Psoas muscle (tissue), 8 donors: ENCODE results near the gene SHROOM1. TPM values are rescaled to one million over a fixed set of nuclear protein-coding genes. Genes with fewer than 3 reads are reported as not detected.

Experiments used
- ATAC-seq, 4 donors: fragments of 200-7000 bp; cut with Tn5 transposase; one replicate each; pipeline ENCODE4 v1.9.1; 2020; ENCODE audit warnings: moderate library complexity in 3 of 4, mild to moderate bottlenecking in 2 of 4
- DNase-seq, 2 donors: peaks; one replicate each; pipeline ENCODE4 v3.0.0-alpha.2; 2020
- H3K27ac ChIP-seq: fragments of 200-600 bp; one replicate; pipeline ENCODE4 v1.8.0; 2022
- H3K27me3 ChIP-seq, 3 donors: fragments of 200-600 bp in 1 of 3; one replicate each; pipeline versions ENCODE4 v1.6.1 to v1.8.0; 2013 to 2022; ENCODE audit warnings: low read length in 2 of 3, mild to moderate bottlenecking in 2 of 3, moderate library complexity in 1 of 3; ENCODE audit not compliant: insufficient read depth in 3 of 3
- H3K36me3 ChIP-seq, 2 donors: fragments of 200-600 bp in 1 of 2; one replicate each; pipeline versions ENCODE4 v1.6.1 to v1.8.0; 2013 to 2022; ENCODE audit warnings: low read depth in 1 of 2, mild to moderate bottlenecking in 1 of 2, moderate library complexity in 1 of 2; ENCODE audit not compliant: insufficient read depth in 1 of 2
- H3K4me1 ChIP-seq: fragments of 200-600 bp; one replicate; pipeline ENCODE4 v1.8.0; 2022
- H3K4me3 ChIP-seq: fragments of 200-600 bp; one replicate; pipeline ENCODE4 v1.8.0; 2022; ENCODE audit warnings: mild to moderate bottlenecking
- H3K9me3 ChIP-seq: fragments of 200-600 bp; one replicate; pipeline ENCODE4 v1.8.0; 2022
- WGBS, 3 donors: extraction: QIAGEN DNeasy Blood & Tissue Kit; methylation state at CpG; one replicate each; pipeline versions ENCODE4 v1.1.6 to v1.1.7; 2013; 5-methylcytosine and 5-hydroxymethylcytosine counted together
- intact Hi-C, 2 donors: fragments of 100-400 bp; cut with DNase I; formaldehyde crosslinking; loops; one replicate each; pipeline versions ENCODE4 v1.11.0 to v1.14.2; 2022
- long read RNA-seq, 2 donors: library from polyadenylated mRNA; unstranded; transcript quantifications; one replicate each; pipeline ENCODE4 v2.0.0, GENCODE V29; 2021
- polyA plus RNA-seq, 3 donors: library from polyadenylated mRNA; stranded (reverse); fragments of 200-250 nt; gene quantifications; one replicate each; pipeline ENCODE4 v1.2.3, GENCODE V29; 2013
- total RNA-seq, 4 donors: library from RNA; stranded (reverse); fragmentation: NEBNext Ultra II Directional in 2 of 4; extraction: Animal tissue kit (Norgen Biotek cat#: 25700) in 2 of 4; gene quantifications; one replicate each; pipeline versions ENCODE4 v1.2.1 to v1.2.4, GENCODE V29; 2021 to 2023
- TF ChIP-seq, protein P1 (sequence below): fragments of 200-600 bp; IDR thresholded peaks from one replicate; pipeline ENCODE4 v1.8.0; 2022; ENCODE audit warnings: antibody characterized with exemption
- donor health status: healthy with polysubstance abuse.
- donor health status: DM: no; HTN: no; CAD: no; lungs with moderate emphysema.
- donor health status: Bipolar disorder and iron deficiency.
- donor health status: healthy.
- donor health status: DM: yes; HTN: yes; CAD: no.
- donor health status: DM: no; HTN: no; CAD: no.
- donor health status: DM: no; HTN: no; CAD: no.
- donor health status: DM: yes; HTN: yes; CAD: no.

Gene SHROOM1, protein sequence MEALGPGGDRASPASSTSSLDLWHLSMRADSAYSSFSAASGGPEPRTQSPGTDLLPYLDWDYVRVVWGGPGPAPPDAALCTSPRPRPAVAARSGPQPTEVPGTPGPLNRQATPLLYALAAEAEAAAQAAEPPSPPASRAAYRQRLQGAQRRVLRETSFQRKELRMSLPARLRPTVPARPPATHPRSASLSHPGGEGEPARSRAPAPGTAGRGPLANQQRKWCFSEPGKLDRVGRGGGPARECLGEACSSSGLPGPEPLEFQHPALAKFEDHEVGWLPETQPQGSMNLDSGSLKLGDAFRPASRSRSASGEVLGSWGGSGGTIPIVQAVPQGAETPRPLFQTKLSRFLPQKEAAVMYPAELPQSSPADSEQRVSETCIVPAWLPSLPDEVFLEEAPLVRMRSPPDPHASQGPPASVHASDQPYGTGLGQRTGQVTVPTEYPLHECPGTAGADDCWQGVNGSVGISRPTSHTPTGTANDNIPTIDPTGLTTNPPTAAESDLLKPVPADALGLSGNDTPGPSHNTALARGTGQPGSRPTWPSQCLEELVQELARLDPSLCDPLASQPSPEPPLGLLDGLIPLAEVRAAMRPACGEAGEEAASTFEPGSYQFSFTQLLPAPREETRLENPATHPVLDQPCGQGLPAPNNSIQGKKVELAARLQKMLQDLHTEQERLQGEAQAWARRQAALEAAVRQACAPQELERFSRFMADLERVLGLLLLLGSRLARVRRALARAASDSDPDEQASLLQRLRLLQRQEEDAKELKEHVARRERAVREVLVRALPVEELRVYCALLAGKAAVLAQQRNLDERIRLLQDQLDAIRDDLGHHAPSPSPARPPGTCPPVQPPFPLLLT
- total RNA-seq (1 to 10 TPM; 1.5 to 2.3 (median 1.9) TPM), polyA plus RNA-seq (1 to 10 TPM in 2 of 3 donors, under 1 TPM in 1; 0.66 to 1.5 (median 1.1) TPM)
- long read RNA-seq, donor 1, partial matches to known transcripts, result 1 of 2 reads
- long read RNA-seq, donor 1, other reads (novel, unspliced or antisense), result 0 of 2 reads
- long read RNA-seq, donor 2, partial matches to known transcripts, result 0 of 1 reads
- long read RNA-seq, donor 2, other reads (novel, unspliced or antisense), result 1 of 1 reads

DNA sequence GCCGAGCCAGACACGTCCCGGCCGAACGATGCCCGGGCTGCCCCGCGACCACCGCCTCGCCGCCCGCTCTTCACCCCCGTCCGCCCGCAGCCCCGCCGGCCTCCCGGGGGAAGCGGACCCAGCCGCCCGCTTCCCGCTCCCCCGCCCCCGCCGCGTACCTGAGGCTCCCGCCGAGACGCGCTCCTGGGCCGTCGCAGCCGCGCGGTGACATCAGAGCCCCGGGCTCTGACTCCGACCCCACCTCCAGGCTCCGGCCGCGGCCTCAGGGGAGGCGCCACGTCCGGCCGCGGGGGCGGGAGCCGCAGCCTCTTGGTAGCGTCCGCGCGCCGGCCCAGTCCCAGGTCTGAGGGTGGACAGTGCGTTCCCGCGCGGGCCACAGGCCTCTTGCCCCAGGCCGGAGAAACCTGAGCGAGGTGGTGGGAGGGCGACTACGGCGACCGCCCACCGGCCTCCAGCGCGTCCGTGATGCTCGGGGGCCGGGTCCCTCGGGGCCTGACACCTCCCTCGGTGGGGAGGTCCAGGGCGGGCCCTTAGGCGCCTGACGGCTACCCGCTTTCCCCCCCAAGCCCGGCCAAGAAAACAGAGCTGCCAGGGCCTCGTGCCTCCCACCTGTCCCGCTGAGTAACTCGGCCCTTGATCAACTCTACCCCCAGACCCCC, at the start of gene SHROOM1:
SHROOM1 (minus strand) TSS at position 212 of the 659 bp plus-strand sequence. CDS start 4,507 bp downstream, outside the sequence.
- Histone ChIP-seq H3K27ac (peak within 1 kb of the TSS; percentile 76), H3K4me3 (peak within 1 kb of the TSS; percentile 82), H3K36me3 (no peaks in the 10 kb centered on the region), H3K9me3 (no peaks in the 10 kb centered on the region), H3K27me3 (peaks cover 0 to 29% (median 4%) of the 10 kb centered on the region in 3 donors), H3K4me1 (peaks cover 5% of the 10 kb centered on the region)
- TF ChIP-seq, protein P1, sequence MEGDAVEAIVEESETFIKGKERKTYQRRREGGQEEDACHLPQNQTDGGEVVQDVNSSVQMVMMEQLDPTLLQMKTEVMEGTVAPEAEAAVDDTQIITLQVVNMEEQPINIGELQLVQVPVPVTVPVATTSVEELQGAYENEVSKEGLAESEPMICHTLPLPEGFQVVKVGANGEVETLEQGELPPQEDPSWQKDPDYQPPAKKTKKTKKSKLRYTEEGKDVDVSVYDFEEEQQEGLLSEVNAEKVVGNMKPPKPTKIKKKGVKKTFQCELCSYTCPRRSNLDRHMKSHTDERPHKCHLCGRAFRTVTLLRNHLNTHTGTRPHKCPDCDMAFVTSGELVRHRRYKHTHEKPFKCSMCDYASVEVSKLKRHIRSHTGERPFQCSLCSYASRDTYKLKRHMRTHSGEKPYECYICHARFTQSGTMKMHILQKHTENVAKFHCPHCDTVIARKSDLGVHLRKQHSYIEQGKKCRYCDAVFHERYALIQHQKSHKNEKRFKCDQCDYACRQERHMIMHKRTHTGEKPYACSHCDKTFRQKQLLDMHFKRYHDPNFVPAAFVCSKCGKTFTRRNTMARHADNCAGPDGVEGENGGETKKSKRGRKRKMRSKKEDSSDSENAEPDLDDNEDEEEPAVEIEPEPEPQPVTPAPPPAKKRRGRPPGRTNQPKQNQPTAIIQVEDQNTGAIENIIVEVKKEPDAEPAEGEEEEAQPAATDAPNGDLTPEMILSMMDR, result no peak
- intact Hi-C loops, result loop anchor here (5.0 kb wide), 2 partner anchors 37 to 52 kb away; partner anchors contain the start of genes GDF9 (in 1 of the 2) and UQCRQ (in 1 of the 2)
- peak; percentile 49 to 71 (median 58) for ATAC-seq
- 4 to 12% (median 6%) methylated on average over 40 to 78 of the region's 78 CpGs for WGBS, 3 donors
- DNase-seq, result peak; percentile 71 to 77

DNA sequence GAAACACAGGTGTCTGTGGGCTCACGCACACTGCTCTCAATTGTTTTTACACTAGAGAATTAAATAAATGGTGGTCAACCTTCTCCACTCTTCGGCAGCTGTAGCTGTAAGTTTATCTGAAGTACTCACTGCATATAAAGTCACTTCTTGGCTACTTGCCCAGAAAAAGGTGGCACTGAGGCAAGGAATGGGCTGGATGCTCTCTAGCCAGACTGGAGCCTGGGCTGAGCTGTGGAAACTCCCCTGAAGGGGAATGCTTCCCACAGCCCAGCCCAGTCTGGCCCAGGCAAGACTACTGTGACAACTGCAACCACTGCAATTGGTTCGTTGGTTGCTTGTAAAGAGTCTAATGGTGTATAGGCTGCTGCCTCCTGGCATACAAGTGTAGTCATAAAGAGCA, 47.5 kb upstream of the SHROOM1 start:
- Histone ChIP-seq H3K27ac (peak overlapping the region; percentile 61), H3K9me3 (no peaks in the 10 kb centered on the region), H3K4me1 (peaks cover 23% of the 10 kb centered on the region), H3K27me3 (no peaks in the 10 kb centered on the region), H3K4me3 (no peak overlapping the region), H3K36me3 (peaks cover 6 to 83% of the 10 kb centered on the region in 2 donors)
- peak; percentile 88 to 97 (median 94) for ATAC-seq
- WGBS, 3 donors, result 27 to 40% (median 33%) methylated on average over 3 of the region's 3 CpGs
- intact Hi-C loops, result no loop called here
- peak in 1 of 2 donors; percentile 69 for DNase-seq
- TF ChIP-seq, protein P1, result no peak

DNA sequence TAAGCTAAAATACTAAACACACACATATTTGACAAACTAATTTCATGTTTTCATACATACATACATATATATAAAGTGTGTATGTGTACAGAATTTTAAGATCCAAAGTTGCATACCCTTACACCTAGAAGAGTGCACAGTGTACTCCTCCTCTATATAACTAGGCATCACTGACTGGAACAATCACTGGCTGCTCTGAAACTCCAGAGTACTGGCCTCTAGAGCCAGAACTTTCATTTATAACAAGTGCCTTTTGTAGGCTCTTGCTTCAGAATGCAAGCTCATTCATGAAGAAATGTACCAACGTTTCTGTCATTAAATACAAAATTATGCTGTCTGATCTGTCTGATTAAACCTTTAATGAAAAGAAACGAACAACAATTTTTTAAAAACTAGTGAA, 47.0 kb upstream of the SHROOM1 start:
- intact Hi-C loops, result no loop called here
- WGBS, 3 donors, result 72 to 84% (median 73%) methylated on average over 2 of the region's 2 CpGs
- Histone ChIP-seq H3K27ac (peak overlapping the region; percentile 61), H3K27me3 (no peaks in the 10 kb centered on the region), H3K4me3 (no peak overlapping the region), H3K36me3 (peaks cover 6 to 82% of the 10 kb centered on the region in 2 donors), H3K9me3 (no peaks in the 10 kb centered on the region), H3K4me1 (peaks cover 28% of the 10 kb centered on the region)
- no peak for DNase-seq
- ATAC-seq, result no peak
- TF ChIP-seq, protein P1, result no peak

DNA sequence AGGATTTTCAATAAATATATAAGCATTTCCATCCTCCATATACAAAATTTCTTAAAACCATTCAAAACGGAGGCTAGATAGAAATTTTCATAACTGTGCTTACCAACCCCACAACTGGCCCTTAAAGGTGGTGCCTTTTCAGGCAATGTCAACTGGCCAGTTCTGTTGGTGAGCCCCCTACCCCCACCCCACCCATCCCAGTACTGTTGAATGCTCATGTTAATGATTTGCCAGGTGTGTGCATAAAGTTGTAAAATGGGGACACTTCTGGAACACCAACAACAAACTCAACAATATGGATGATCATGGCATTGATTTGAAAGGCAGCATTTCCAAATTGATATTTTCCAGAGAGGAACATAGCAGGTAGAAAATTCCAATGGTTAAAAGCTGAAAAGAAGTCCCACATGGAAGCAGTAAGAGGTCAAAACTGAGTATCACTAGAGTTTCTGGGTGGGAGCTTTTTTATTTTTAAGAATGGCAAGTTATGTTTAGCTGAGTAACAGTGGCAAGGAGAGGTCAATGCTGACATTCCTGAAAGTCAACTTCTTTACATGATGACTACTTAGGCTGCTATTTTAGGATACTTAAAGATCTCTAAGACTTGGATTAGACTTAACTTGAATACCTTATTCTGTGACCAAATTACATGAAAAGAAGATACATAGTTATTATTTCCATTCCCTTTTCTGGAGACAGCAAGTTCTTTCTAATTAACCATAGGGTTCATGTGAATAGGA, 45.7 kb upstream of the SHROOM1 start:
- Histone ChIP-seq H3K4me1 (peaks cover 30% of the 10 kb centered on the region), H3K4me3 (no peak overlapping the region), H3K27ac (peak overlapping the region; percentile 9), H3K9me3 (no peaks in the 10 kb centered on the region), H3K27me3 (no peaks in the 10 kb centered on the region), H3K36me3 (peaks cover 6 to 81% of the 10 kb centered on the region in 2 donors)
- TF ChIP-seq, protein P1, result no peak
- intact Hi-C loops, result no loop called here
- ATAC-seq (no peak), DNase-seq (no peak)
- WGBS, 3 donors, result 86 to 94% (median 87%) methylated on average over 1 of the region's 1 CpG
